Measurements from ENCODE around the gene CD177.
"Not testable (repeated sequence)": the region's sequence is repeated elsewhere in the genome, so short reads cannot be mapped to it uniquely, and the experiment has no call there.

The CD177 gene

GRCh38 chr19:43351998-43352746 lies 1.3 kb upstream of the CD177 start:
- Histone ChIP-seq H3K36me3 (ENCODE audit: control insufficient read depth, insufficient read depth, low read length) (no peaks in the 10 kb centered on the region), H3K9me3 (ENCODE audit: control insufficient read depth, low read length) (no peaks in the 10 kb centered on the region), H3K4me3 (ENCODE audit: insufficient read depth, low read depth, low read length, poor library complexity, severe bottlenecking) (no peak overlapping the region), H3K27me3 (replicated peaks; ENCODE audit: control insufficient read depth, insufficient read depth, low read length, poor library complexity, severe bottlenecking) (no peaks in the 10 kb centered on the region), H3K4me1 (ENCODE audit: control insufficient read depth, insufficient read depth, low read length, poor library complexity, severe bottlenecking) (no peaks in the 10 kb centered on the region), H3K27ac (ENCODE audit: insufficient read depth, low read length, poor library complexity, severe bottlenecking) (no peak overlapping the region)
- no peak for DNase-seq

DNA sequence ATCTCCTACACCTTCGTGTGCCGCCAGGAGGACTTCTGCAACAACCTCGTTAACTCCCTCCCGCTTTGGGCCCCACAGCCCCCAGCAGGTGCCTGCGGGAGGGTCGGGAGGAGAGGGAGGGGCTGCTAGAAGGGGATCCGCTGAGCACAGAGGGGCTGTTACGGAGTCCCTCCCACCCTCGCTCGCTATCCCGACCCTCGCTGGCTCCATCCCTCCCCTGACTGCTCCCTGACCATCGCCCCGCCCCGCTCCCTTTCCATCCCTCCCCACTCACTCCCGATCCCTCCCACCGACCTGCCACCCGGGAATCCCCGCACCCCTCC lies 780 bp downstream of the CD177 start:
- no peaks in the 10 kb centered on the region for H3K27me3 ChIP-seq (replicated peaks; ENCODE audit: control insufficient read depth, insufficient read depth, low read length, poor library complexity, severe bottlenecking)
- H3K36me3 ChIP-seq (ENCODE audit: control insufficient read depth, insufficient read depth, low read length), result no peaks in the 10 kb centered on the region
- no peaks in the 10 kb centered on the region for H3K4me1 ChIP-seq (ENCODE audit: control insufficient read depth, insufficient read depth, low read length, poor library complexity, severe bottlenecking)
- no peak overlapping the region for H3K27ac ChIP-seq (ENCODE audit: insufficient read depth, low read length, poor library complexity, severe bottlenecking)
- no peak for DNase-seq
- H3K4me3 ChIP-seq (ENCODE audit: insufficient read depth, low read depth, low read length, poor library complexity, severe bottlenecking), result no peak overlapping the region
- no peaks in the 10 kb centered on the region for H3K9me3 ChIP-seq (ENCODE audit: control insufficient read depth, low read length)

GRCh38 chr19:43356749-43357148 lies 3.3 kb downstream of the CD177 start:
- H3K9me3 ChIP-seq (ENCODE audit: control insufficient read depth, low read length); H3K4me1 ChIP-seq (ENCODE audit: control insufficient read depth, insufficient read depth, low read length, poor library complexity, severe bottlenecking); H3K27me3 ChIP-seq (replicated peaks; ENCODE audit: control insufficient read depth, insufficient read depth, low read length, poor library complexity, severe bottlenecking); H3K36me3 ChIP-seq (ENCODE audit: control insufficient read depth, insufficient read depth, low read length); H3K4me3 ChIP-seq (ENCODE audit: insufficient read depth, low read depth, low read length, poor library complexity, severe bottlenecking); H3K27ac ChIP-seq (ENCODE audit: insufficient read depth, low read length, poor library complexity, severe bottlenecking); DNase-seq: not testable (repeated sequence)

DNA sequence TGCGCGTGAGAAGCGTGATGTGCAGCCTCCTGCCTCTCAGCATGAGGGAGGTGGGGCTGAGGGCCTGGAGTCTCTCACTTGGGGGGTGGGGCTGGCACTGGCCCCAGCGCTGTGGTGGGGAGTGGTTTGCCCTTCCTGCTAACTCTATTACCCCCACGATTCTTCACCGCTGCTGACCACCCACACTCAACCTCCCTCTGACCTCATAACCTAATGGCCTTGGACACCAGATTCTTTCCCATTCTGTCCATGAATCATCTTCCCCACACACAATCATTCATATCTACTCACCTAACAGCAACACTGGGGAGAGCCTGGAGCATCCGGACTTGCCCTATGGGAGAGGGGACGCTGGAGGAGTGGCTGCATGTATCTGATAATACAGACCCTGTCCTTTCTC lies 8.7 kb downstream of the CD177 start:
- Histone ChIP-seq H3K27me3 (replicated peaks; ENCODE audit: control insufficient read depth, insufficient read depth, low read length, poor library complexity, severe bottlenecking) (no peaks in the 10 kb centered on the region), H3K4me3 (ENCODE audit: insufficient read depth, low read depth, low read length, poor library complexity, severe bottlenecking) (no peak overlapping the region), H3K27ac (ENCODE audit: insufficient read depth, low read length, poor library complexity, severe bottlenecking) (no peak overlapping the region), H3K4me1 (ENCODE audit: control insufficient read depth, insufficient read depth, low read length, poor library complexity, severe bottlenecking) (no peaks in the 10 kb centered on the region), H3K9me3 (ENCODE audit: control insufficient read depth, low read length) (no peaks in the 10 kb centered on the region), H3K36me3 (ENCODE audit: control insufficient read depth, insufficient read depth, low read length) (no peaks in the 10 kb centered on the region)
- no peak for DNase-seq

DNA sequence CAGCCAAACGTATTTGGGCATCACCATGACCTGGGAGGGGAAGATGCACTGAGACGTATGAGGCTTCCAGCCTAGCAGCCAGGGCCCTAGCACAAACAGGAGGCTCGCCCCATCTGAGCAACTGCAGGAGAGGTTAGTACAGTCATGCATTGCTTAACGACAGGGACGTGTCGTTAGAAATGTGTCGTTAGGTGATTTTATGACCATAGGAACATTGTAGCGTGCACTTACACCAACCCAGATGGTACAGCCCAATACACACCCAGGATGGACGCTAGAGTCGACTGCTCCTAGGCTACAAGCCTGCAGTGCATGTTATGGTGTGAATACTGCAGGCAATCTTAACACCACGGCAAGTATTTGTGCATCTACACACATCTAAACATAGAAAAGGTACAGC lies 9.3 kb downstream of the CD177 start:
- Histone ChIP-seq H3K27me3 (replicated peaks; ENCODE audit: control insufficient read depth, insufficient read depth, low read length, poor library complexity, severe bottlenecking) (no peaks in the 10 kb centered on the region), H3K4me3 (ENCODE audit: insufficient read depth, low read depth, low read length, poor library complexity, severe bottlenecking) (no peak overlapping the region), H3K4me1 (ENCODE audit: control insufficient read depth, insufficient read depth, low read length, poor library complexity, severe bottlenecking) (no peaks in the 10 kb centered on the region), H3K9me3 (ENCODE audit: control insufficient read depth, low read length) (no peaks in the 10 kb centered on the region), H3K36me3 (ENCODE audit: control insufficient read depth, insufficient read depth, low read length) (no peaks in the 10 kb centered on the region), H3K27ac (ENCODE audit: insufficient read depth, low read length, poor library complexity, severe bottlenecking) (no peak overlapping the region)
- DNase-seq, result no peak

DNA sequence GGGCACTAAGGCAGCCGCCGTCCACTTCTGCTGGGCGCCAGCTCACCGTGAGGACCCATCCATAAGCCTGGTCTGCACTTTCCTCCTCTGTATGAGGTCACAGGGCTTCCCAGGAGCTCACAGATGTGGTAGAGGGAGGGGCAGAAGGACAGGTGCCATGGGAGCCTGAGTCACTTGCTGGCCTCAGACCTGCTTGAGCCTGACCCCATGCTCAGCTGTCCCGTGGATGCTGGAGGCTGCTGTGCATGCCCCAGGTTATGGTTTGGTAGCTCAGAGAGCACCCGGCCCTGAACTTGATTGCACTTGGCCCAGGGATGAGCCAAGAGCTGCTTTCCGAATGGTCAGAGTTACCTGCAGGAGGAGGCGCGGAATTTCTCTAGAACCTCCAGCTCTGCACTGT lies 12.2 kb downstream of the CD177 start:
- not testable (repeated sequence) for H3K4me1 ChIP-seq (ENCODE audit: control insufficient read depth, insufficient read depth, low read length, poor library complexity, severe bottlenecking); DNase-seq; H3K36me3 ChIP-seq (ENCODE audit: control insufficient read depth, insufficient read depth, low read length); H3K27ac ChIP-seq (ENCODE audit: insufficient read depth, low read length, poor library complexity, severe bottlenecking); H3K4me3 ChIP-seq (ENCODE audit: insufficient read depth, low read depth, low read length, poor library complexity, severe bottlenecking); H3K27me3 ChIP-seq (replicated peaks; ENCODE audit: control insufficient read depth, insufficient read depth, low read length, poor library complexity, severe bottlenecking); H3K9me3 ChIP-seq (ENCODE audit: control insufficient read depth, low read length)

GRCh38 chr19:43367822-43368221 lies 14.3 kb downstream of the CD177 start:
- Histone ChIP-seq H3K4me1 (ENCODE audit: control insufficient read depth, insufficient read depth, low read length, poor library complexity, severe bottlenecking) (no peaks in the 10 kb centered on the region), H3K27me3 (replicated peaks; ENCODE audit: control insufficient read depth, insufficient read depth, low read length, poor library complexity, severe bottlenecking) (no peaks in the 10 kb centered on the region), H3K27ac (ENCODE audit: insufficient read depth, low read length, poor library complexity, severe bottlenecking) (no peak overlapping the region), H3K36me3 (ENCODE audit: control insufficient read depth, insufficient read depth, low read length) (no peaks in the 10 kb centered on the region), H3K4me3 (ENCODE audit: insufficient read depth, low read depth, low read length, poor library complexity, severe bottlenecking) (no peak overlapping the region), H3K9me3 (ENCODE audit: control insufficient read depth, low read length) (no peaks in the 10 kb centered on the region)
- no peak for DNase-seq

DNA sequence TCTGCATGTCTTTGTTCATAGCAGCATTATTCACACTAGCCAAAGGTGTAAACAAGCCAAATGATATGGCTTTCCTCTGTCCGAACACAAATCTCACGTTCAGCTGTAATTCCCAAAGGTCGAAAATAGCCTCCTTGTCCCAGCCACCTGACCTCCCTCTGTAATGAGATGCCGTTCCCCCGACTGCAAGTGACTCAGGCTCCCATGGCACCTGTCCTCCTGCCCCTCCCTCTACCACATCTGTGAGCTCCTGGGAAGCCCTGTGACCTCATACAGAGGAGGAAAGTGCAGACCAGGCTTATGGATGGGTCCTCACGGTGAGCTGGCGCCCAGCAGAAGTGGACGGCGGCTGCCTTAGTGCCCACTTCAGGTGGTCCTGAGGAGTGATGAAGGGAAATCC lies 15.4 kb downstream of the CD177 start:
- not testable (repeated sequence) for H3K9me3 ChIP-seq (ENCODE audit: control insufficient read depth, low read length); DNase-seq

DNA sequence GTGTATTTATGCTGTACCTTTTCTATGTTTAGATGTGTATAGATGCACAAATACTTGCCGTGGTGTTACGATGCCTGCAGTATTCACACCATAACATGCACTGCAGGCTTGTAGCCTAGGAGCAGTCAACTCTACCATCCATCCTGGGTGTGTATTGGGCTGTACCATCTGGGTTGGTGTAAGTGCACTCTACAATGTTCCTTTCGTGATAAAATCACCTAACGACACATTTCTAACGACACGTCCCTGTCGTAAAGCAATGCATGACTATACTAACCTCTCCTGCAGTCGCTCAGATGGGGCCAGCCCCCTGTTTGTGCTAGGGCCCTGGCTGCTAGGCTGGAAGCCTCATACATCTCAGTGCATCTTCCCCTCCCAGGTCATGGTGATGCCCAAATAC lies 18.4 kb downstream of the CD177 start:
- DNase-seq, result no peak
- no peak overlapping the region for H3K27ac ChIP-seq (ENCODE audit: insufficient read depth, low read length, poor library complexity, severe bottlenecking)
- no peak overlapping the region for H3K4me3 ChIP-seq (ENCODE audit: insufficient read depth, low read depth, low read length, poor library complexity, severe bottlenecking)
- H3K27me3 ChIP-seq (replicated peaks; ENCODE audit: control insufficient read depth, insufficient read depth, low read length, poor library complexity, severe bottlenecking), result no peaks in the 10 kb centered on the region
- no peaks in the 10 kb centered on the region for H3K4me1 ChIP-seq (ENCODE audit: control insufficient read depth, insufficient read depth, low read length, poor library complexity, severe bottlenecking)
- no peaks in the 10 kb centered on the region for H3K9me3 ChIP-seq (ENCODE audit: control insufficient read depth, low read length)
- H3K36me3 ChIP-seq (ENCODE audit: control insufficient read depth, insufficient read depth, low read length), result no peaks in the 10 kb centered on the region

More for the DNA sequence above, 15.4 kb downstream of the CD177 start:
- not testable (repeated sequence) for H3K4me1 ChIP-seq (ENCODE audit: control insufficient read depth, insufficient read depth, low read length, poor library complexity, severe bottlenecking); H3K36me3 ChIP-seq (ENCODE audit: control insufficient read depth, insufficient read depth, low read length); H3K27ac ChIP-seq (ENCODE audit: insufficient read depth, low read length, poor library complexity, severe bottlenecking); H3K27me3 ChIP-seq (replicated peaks; ENCODE audit: control insufficient read depth, insufficient read depth, low read length, poor library complexity, severe bottlenecking); H3K4me3 ChIP-seq (ENCODE audit: insufficient read depth, low read depth, low read length, poor library complexity, severe bottlenecking)

DNA sequence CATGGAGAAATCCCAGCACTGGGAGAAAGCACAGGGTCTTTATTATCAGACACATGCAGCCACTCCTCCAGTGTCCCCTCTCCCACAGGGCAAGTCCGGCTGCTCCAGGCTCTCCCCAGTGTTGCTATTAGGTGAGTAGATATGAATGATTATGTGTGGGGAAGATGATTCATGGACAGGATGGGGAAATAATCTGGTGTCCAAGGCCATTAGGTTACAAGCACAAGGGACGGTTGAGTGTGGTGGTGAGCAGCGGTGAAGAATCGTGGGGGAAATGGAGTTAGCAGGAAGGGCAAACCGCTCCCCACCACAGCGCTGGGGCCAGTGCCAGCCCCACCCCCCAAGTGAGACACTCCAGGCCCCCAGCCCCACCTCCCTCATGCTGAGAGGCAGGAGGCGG lies 19.0 kb downstream of the CD177 start:
- Histone ChIP-seq H3K27me3 (replicated peaks; ENCODE audit: control insufficient read depth, insufficient read depth, low read length, poor library complexity, severe bottlenecking) (no peaks in the 10 kb centered on the region), H3K9me3 (ENCODE audit: control insufficient read depth, low read length) (no peaks in the 10 kb centered on the region), H3K36me3 (ENCODE audit: control insufficient read depth, insufficient read depth, low read length) (no peaks in the 10 kb centered on the region), H3K4me1 (ENCODE audit: control insufficient read depth, insufficient read depth, low read length, poor library complexity, severe bottlenecking) (no peaks in the 10 kb centered on the region), H3K4me3 (ENCODE audit: insufficient read depth, low read depth, low read length, poor library complexity, severe bottlenecking) (no peak overlapping the region), H3K27ac (ENCODE audit: insufficient read depth, low read length, poor library complexity, severe bottlenecking) (no peak overlapping the region)
- no peak for DNase-seq

Data from effector memory CD4-positive, alpha-beta T cell (primary cell).